GM18499 (cell line): ENCODE results near the gene CERS6.
A peak's percentile ranks its signal among the peaks of the same experiment; 100 is the strongest.
"Not testable (repeated sequence)": the region's sequence is repeated elsewhere in the genome, so short reads cannot be mapped to it uniquely, and the experiment has no call there.

ENCODE experiments used
- ATAC-seq: cut with Tn5 transposase; IDR thresholded peaks from one replicate; pipeline ENCODE4 v1.9.1; 2021; ENCODE audit warnings: moderate number of reproducible peaks; ENCODE audit not compliant: insufficient read depth, unreplicated experiment

CERS6 gene

DNA sequence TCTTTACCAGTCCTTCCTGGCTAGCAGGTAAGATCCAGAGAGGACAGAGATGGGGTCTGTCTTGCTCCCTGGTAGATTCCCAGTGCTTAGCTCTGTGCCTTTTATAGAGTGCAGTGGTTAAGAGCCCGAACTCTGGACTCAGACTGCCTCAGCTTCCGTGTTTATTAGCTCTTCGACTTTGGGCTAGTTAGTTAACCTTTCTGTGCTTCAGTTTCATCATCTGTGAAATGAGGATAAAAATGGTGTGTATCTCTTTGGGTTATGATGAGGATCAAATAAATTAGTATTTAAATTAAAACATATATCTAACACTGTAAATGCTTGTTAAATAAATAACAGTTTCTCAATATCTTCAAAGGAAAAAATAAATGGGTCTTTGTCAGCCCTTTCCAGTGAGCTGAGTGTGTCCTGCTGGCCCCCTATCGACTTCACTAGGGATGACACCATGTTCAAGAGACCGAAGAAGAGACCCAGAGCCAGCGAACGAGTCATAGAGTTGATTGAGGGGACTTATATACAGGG is 38.2 kb downstream of the CERS6 start:
- no peak for ATAC-seq

DNA sequence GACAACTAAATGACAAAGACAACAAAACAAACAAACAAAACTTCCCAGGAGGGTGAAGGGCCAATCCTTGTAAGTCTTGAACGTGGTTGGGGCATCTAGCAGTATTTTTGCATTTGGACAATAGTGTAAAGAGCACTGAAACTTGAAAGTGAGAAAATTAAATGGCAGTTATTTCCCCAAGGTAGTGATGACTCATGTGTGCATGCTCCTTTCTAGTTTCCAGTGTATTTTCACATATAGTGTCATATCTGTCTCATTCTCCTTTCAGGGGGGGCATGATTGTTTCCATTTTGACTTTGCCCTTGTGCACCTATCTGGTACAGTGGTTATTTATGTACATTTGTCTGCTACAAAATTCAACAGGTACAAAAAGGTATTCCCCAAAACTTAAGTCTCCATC is 39.5 kb downstream of the CERS6 start:
- peak; percentile 85 for ATAC-seq

DNA sequence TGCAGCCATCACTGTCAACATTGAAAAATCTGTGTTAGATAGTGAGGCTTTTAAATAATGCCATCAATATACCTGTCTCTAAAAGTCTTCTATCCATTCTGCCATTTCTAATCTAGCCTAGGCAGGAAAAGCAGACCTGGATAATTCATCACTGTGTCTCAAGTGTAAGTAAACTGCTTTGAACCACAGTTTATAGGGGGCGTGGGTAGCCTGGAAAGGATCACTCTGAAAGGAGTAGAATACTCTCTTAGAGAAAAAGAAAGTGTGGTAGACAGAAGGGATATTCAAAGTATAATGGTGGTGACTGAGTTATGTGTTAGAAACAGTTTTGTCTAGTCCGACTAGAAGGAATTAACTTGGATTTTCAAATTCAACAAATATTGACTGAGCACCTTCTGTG is 40.8 kb downstream of the CERS6 start:
- no peak for ATAC-seq

DNA sequence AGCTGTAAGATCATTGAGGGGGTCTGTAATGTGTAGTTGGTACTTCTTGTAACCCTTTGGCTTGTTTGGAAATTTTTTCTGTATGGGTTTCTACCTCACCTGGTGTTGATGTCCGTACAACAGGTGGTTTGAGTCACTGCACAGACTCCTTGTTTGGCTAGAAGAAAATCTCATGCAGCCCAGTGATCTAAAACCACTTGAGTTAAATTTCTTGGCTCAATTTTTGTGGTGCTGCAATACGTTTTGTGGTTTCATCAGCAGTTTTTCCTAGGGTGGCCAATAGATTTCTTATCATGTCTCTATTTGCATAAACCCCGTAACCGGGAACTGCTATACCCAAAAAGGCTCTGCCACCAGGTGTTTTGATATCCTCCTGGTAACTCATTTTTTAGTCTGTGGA is 43.4 kb downstream of the CERS6 start:
- ATAC-seq: no peak

DNA sequence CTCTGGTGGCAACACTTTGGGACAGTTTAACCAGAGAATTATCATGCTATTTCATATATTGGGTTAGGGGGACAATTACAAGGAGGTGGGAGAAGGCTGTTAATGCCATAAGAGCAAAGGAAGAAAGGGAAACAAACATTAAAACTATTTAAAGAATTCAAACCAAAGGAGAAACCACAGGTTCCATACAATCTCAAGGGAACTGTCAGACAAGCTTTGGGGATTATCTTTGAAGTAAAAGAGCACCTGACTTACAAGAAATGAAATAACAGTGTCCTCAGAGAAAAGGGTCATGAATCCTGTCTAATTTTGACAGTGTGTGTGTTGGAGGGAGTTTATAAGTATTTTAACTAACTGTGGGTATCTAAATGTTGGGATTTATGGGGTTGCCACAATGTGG is 44.4 kb downstream of the CERS6 start:
- no peak for ATAC-seq

DNA sequence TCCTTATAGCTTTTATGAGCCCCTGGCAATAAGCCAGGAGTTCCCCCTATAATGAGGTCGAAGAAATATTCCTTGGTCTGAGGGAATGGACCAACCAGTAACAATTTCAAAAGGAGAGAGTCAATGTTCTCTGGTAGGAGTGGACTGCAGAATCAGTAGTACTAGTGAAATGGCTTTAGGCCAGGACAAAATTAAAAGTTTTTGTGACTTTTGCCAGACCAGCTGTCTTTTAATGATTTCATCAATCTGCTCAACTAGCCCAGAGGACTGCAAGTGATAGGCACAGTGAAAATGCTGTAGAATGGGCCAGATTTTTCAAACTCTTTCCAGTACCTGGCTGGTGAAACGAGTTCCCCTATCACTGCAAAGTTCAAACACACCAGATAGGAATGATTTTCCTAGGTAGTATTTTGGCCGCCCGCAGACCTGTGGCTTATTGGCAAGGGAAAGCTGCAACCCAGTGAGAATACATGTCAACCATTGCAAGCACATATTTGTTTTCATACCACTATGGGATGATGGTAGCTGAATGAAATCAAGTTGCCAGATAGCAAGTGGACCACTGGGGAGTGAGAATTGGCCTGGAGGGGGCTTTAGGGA is 45.5 kb downstream of the CERS6 start:
- ATAC-seq: no peak

DNA sequence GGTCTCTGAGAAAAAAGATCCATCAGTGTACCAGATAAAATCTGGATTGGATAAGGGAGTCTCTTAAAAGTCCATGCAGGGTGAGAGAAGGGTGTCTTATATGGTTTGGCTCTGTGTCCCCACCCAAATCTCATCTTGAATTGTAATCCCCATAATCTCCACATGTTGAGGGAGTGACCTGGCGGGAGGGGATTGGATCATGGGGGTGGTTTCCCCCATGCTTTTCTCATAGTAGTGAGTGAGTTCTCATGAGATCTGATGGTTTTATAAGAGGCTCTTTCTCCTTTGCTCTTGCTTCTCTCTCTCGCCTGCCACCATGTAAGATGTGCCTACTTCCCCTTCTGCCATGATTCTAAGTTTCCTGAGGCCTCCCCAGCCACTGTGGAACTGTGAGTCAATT is 46.8 kb downstream of the CERS6 start:
- not testable (repeated sequence) for ATAC-seq

DNA sequence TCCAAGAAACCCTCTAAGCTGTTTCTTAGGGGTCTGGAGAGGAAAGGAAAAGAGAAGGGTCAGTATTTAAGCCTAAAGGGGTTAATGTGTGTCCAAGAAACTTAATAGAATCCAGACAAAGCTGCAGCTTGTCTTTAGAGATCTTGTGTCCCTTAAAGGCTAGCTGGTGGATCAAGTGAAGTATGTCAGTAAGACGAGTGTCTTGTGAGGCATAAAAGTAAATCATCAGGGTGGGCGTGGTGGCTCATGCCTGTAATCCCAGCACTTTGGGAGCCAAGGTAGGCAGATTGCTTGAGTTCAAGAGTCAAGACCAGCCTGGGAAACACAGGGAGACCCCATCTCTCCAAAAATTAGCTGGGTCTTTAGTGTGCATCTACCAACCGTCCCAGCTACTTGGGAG is 47.8 kb downstream of the CERS6 start:
- ATAC-seq: no peak

DNA sequence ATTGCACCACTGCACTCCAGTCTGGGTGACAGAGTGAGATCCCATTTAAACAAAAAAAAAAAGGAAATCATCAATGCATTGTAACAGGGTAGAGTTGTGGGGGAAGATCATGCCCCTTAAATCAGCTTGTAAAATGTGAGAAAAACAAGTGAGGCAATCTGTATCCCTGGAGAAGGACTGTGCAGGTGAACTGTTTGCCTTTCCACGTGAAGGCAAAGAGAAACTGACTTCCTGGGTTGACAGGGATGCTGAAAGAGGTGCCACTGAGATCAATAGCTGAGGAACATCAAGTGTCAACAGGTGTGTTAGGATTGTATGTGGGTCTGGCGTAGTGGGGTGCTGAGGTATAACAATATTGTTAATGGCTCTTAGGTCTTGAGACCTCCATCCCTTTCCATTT is 48.3 kb downstream of the CERS6 start:
- ATAC-seq: no peak

DNA sequence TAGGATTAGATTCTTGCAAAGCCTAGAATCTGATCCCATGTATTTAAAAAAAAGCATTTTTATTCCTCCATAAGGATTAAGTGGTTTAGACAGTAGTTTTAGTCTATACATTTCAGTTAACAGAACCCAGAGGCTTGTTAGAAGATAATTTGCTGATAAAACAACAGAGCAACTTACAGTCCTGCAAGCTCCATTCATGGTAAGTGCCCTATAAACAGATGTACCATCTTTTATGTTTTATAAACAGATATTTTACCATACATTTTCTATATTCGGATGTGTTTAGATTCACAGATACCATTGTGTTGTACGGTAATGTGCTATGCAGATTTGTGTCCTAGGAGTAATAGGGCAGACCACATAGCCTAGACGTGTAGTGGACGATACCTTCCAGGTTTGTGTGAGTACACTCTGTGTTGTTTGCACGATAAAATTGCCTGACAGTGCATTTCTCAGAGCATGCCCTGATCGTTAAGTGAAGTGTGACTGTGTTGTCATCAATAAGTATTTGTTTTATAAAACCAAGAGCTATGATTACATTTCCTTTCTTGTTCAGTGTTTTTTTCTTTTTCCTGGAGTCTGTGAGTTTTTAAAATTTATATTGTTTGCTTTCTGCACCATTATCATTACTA is 54.2 kb downstream of the CERS6 start:
- no peak for ATAC-seq

DNA sequence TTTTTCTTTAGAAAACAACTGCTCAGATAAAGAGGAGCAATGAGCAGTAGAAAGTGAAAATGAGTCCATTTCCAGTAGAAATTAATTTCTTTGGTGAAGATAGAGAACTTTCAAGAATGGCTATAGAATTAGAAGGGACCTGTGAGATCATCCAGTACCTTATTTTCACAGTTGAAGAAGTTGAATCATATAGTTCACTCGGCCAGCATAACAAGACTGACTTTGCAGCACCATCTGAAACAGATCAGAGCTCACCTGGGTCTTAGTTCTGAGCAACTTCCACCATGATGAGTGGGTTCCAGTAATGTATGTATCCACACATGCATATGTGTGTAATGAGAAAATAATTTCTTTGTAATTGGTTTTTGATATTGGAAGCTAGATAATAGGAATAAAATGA is 58.6 kb downstream of the CERS6 start:
- no peak for ATAC-seq

DNA sequence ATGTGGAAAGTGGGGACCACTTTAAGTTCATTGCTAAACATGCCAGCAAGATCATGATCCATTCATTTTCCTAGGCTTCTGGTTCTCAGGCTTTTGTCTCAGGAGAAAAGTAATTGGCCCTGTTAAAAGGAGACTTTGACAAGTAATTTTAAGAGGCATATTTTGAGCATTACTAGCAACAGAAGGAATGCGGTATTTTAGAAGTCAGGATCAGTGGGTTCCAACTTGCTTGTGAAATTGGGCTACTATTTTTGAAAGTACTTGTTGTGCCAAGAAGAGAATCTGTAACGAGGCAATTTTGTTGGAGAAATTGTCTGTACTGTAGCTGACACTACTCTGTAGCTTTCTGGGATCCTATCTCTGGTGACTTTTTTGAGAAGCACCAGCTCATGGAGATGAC is 59.4 kb downstream of the CERS6 start:
- no peak for ATAC-seq

DNA sequence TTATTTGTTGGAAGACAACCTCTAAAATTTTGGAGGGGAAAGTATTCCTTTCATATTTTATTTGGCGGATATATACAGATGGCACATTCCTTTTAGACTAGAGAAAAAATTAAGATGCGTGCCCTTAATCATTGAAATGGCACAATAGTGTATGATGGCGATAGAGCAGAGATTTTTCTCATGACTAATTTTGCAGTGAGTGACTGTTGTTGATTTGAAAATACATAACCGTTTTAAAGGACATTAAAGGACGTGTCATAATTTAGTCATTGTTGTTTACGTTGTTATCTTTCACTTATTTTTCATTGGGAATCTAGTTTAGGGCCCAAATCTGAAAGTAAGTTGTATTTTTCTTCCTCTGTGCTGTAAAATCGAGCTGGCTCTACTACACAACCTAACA is 61.7 kb downstream of the CERS6 start:
- no peak for ATAC-seq

DNA sequence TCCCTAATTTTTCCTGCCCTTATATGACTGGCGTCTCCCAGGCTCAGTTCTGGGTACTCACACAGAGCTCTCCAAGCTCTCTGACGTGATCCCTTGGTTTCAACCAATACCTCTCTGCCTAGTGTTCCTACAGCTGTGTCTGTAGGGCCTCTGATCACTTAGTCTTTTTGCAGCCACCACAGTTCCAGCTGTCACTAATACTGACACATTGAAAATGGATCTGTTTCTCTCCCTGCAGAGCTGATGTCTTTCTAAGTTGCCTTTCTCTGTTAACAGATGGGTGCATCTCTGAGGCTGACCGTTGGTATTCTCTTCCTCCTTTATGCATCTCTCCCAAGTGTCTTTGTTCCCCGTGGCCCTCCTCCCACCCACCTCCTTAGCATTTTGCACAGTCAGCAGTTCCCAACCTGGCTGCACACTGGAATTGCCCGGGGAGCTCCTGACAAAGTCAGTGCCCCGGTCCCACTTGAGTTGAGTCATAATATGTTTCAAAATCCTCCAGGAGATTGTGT is 62.5 kb downstream of the CERS6 start:
- no peak for ATAC-seq

DNA sequence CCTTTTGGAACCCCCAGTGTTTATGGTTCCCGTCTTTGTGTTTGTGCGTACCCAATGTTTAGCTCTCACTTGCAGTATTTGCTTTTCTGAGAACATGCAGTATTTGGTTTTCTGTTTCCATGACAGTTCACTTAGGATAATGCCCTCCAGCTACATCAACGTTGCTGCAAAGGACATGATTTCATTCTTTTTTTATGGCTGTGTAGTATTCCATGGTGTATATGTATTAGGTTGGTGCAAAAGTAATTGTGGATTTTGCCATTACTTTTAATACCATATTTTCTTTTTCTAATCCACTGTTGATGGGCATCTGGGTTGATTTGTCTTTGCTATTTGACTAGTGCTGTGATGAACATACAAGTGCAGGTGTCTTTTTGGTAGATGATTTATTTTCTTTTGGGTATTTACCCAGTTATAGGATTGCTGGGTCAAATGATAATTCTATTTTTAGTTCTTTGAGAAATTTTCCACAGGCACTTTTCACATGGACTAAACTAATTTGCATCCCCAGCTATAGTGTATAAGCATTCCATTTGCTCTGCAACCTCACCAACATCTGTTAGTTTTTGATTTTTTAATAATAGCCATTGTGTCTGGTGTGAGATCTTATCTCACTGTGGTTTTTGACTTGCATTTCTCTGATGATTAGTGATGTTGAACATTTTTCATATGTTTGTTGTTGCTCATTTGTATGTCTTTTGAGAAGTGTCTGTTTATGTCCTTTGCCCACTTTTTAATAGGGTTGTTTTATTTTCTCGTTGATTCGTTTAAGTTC is 63.6 kb downstream of the CERS6 start:
- no peak for ATAC-seq

DNA sequence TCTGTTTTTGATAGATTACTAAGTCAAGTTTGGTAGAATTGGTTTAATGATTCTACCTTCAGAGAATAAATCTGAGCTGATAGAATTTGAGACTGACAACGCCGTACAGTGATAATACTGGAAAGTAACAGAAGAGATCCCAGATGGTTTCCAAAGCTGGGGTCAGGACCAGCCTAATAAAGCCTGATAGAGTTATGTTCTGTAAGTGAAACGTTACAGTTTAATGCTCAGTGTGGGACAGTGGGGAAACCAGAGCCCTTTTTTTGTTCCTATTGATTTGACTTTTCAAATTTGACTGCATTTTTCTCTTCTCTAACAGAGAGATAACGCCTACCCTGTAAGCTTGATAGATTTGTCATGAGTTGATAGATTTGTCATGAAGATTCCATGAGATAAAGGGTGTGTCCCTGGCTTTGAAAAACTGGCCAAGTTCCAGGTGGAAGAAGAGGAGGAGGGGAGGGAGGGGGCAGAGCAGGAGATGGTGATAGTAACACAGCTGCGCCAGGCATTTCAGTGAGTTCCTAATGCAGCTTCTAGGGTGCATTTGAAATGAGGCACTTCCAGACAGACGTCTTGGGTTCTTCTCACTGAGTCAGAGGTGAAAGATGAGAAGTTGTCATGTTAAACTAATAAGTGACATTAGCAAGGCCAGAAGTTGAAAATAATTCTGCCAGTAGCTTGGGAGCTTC is 65.1 kb downstream of the CERS6 start:
- no peak for ATAC-seq

DNA sequence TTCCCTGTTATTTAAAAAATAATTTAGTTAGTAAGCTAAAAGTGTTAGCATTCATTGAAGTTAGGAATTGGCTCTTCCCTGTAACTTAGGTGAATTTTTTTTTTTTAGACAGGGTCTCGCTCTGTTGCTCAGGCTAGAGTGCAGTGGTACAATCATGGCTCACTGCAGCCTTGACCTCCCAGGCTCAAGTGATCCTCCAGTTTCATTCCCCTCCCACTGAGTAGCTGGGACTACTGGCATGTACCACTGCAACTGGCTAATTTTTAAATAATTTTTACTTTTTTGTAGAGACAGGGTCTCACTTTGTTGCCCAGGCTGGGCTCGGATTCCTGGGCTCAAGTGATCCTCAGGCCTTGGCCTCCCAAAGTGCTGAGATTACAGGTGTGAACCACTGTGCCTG is 66.4 kb downstream of the CERS6 start:
- ATAC-seq: no peak

DNA sequence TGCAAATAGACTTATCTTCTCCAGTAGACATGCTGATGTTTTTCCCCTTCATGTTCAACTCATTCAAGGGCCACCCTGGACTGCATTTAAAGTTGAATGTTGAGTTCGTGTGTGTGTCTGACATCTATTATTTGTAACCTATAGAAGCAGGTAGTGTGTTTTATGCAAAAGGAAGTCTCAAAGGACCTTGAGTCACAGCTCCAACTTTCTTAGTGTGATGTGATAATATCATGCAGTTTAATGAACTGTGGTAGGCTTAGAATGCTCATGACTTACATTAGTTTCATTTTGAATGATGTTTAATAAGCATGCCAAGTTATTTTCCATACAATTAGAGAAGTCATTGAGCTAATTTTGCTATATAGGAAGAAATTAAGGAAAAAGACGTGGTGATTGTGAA is 67.9 kb downstream of the CERS6 start:
- ATAC-seq: no peak

DNA sequence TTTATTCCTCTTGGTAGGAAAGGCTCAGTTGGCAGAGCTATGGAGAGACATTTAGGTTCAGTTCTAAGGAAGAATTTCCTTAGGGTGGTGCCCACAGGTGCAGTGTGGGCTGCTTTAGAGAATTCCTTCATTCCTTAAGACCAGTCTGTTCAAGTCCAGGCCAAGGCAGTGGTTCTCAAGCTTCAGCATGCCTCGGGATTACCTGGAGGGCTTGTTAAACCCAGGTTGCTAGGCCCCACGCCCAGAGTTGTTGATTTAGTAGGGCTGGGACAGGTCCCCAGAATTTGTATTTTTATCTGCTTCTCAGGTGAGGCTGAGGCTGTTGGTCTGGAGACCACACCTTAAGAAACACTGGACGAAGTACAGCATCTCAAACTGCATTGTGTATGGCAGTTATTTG is 68.9 kb downstream of the CERS6 start:
- ATAC-seq: no peak

DNA sequence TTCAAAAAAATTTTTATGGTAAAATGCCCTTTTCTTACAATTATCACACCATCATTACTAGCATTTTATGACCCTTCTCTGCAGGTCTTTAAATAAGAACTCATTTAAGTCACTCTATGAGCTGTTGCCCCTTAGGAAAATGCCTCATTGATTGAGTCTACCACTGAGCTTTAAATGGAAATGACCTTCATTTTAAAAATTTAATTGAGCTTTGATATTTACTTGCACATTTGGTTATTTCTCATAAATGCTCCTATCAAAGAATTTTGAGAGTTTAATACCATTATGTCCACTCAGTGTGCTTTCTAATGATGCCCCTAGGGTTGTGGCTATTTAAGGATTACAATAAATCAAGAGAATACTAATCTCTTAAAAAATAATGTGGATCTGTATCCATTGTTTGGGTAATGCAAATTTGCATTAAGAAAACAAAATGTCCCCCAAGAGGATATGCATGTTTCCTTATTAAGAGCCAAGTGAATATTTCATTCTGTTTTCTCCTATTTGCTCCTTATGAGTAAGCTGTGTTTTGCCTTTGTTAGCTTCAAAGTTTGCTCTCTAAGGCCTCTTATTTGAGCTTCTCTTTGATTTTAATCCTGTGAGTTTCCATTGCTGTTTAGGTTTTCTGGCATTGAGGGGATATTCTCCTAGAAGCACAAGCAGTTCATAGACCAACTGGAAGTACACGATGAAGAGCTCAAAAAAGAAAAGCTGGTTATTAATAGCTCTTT is 69.8 kb downstream of the CERS6 start:
- ATAC-seq: no peak
